Osteoblast (primary cell): ENCODE data around the gene DGKZ. TPM values are rescaled to one million over a fixed set of nuclear protein-coding genes. Genes with fewer than 3 reads are reported as not detected.
A peak's percentile ranks its signal among the peaks of the same experiment; 100 is the strongest.

ENCODE experiments used
- DNase-seq: peaks from one replicate; pipeline ENCODE4 v3.0.0; 2011; ENCODE audit warnings: low spot score, mixed read lengths; ENCODE audit not compliant: insufficient read length; ENCODE audit errors: missing footprints
- H2AFZ ChIP-seq: 2 replicates; pipeline ENCODE4 v1.6.0; 2011; ENCODE audit warnings: mild to moderate bottlenecking, low read length
- H3K27ac ChIP-seq: 2 replicates; pipeline ENCODE4 v1.5.1; 2011; ENCODE audit warnings: mild to moderate bottlenecking, low read depth, low read length, moderate library complexity
- H3K27me3 ChIP-seq: 2 replicates; pipeline ENCODE4 v1.6.0; 2012; ENCODE audit warnings: mild to moderate bottlenecking, control low read depth, inconsistent platforms, low read length, moderate library complexity; ENCODE audit not compliant: insufficient read depth
- H3K36me3 ChIP-seq: 2 replicates; pipeline ENCODE4 v1.5.1; 2011; ENCODE audit warnings: mild to moderate bottlenecking, low read length, control low read depth, moderate library complexity; ENCODE audit not compliant: insufficient read depth
- H3K4me1 ChIP-seq: 2 replicates; pipeline ENCODE4 v1.5.1; 2011; ENCODE audit warnings: mild to moderate bottlenecking, low read length, control low read depth, moderate library complexity; ENCODE audit not compliant: insufficient read depth
- H3K4me2 ChIP-seq: 2 replicates; pipeline ENCODE4 v1.6.0; 2011; ENCODE audit warnings: mild to moderate bottlenecking, low read length; ENCODE audit not compliant: insufficient read depth
- H3K4me3 ChIP-seq: fragments of 200-600 bp; sonication (generic); 3 replicates; pipeline ENCODE4 v1.5.1; 2012; ENCODE audit warnings: mild to moderate bottlenecking, low read length, inconsistent platforms; ENCODE audit not compliant: insufficient read depth
- H3K79me2 ChIP-seq: 2 replicates; pipeline ENCODE4 v1.6.0; 2012; ENCODE audit warnings: mild to moderate bottlenecking, low read length, control low read depth, inconsistent platforms; ENCODE audit not compliant: insufficient read depth
- H3K9me3 ChIP-seq: 2 replicates; pipeline ENCODE4 v1.5.1; 2011; ENCODE audit warnings: low read depth, low read length, control low read depth
- H4K20me1 ChIP-seq: 2 replicates; pipeline ENCODE4 v1.6.0; 2012; ENCODE audit warnings: mild to moderate bottlenecking, low read length, control low read depth; ENCODE audit not compliant: insufficient read depth
- total RNA-seq: library from RNA; depleted of rRNA; stranded (reverse); fragments of >200 nt; gene quantifications from 2 replicates; pipeline ENCODE4 v1.2.3, GENCODE V29; 2012
- TF ChIP-seq, protein P1 (sequence below): IDR thresholded peaks from 2 replicates; pipeline ENCODE4 v1.5.1; 2011; ENCODE audit warnings: mild to moderate bottlenecking, low read depth, low read length, moderate library complexity; ENCODE audit errors: extremely low read depth

Gene DGKZ
- total RNA-seq, 1 donor, result 52.5 TPM

DNA sequence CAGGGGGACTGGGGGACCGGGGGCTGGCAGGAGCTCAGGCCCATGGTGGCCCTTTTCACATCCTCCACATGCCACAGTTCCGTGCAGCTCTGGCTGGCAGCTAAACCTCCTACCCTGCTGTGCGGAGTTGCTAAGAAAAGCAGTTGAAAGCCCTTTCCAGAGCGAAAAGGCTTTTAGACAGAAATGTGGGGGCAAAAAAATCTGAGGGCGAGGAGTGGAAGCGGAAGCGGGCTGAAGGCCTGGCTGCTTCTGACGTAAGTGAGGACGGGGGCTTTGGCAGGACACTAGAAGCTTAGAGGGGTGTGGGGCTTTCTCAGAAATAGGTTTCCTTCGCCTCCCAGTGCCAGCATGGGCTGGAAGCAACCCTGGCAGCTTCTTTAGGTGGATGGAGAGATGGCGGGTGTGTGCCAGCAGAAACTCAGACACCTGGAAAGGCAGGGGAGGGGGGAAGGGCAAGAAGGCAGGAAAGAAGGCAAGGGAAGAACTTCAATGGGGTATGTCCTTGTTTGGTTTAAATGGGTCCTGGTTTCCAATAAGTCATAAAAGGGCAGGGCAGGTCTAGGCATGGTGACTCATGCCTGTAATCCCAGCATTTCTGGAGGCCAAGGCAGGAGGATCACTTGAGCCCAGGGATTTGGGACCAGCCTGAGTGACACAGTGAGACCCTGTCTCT is 11.2 kb upstream of the DGKZ start:
- peaks cover 41% of the 10 kb centered on the region for H3K27me3 ChIP-seq
- H3K9me3 ChIP-seq, result no peaks in the 10 kb centered on the region
- no peaks in the 10 kb centered on the region for H3K79me2 ChIP-seq
- H4K20me1 ChIP-seq, result no peaks in the 10 kb centered on the region
- no peak overlapping the region for H2AFZ ChIP-seq
- H3K4me3 ChIP-seq, result no peak overlapping the region
- peaks cover 2% of the 10 kb centered on the region for H3K4me1 ChIP-seq
- no peak overlapping the region for H3K4me2 ChIP-seq
- no peak overlapping the region for H3K27ac ChIP-seq
- DNase-seq, result peak; percentile 66
- TF ChIP-seq, protein P1, sequence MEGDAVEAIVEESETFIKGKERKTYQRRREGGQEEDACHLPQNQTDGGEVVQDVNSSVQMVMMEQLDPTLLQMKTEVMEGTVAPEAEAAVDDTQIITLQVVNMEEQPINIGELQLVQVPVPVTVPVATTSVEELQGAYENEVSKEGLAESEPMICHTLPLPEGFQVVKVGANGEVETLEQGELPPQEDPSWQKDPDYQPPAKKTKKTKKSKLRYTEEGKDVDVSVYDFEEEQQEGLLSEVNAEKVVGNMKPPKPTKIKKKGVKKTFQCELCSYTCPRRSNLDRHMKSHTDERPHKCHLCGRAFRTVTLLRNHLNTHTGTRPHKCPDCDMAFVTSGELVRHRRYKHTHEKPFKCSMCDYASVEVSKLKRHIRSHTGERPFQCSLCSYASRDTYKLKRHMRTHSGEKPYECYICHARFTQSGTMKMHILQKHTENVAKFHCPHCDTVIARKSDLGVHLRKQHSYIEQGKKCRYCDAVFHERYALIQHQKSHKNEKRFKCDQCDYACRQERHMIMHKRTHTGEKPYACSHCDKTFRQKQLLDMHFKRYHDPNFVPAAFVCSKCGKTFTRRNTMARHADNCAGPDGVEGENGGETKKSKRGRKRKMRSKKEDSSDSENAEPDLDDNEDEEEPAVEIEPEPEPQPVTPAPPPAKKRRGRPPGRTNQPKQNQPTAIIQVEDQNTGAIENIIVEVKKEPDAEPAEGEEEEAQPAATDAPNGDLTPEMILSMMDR, result no peak
- H3K36me3 ChIP-seq, result no peaks in the 10 kb centered on the region

DNA sequence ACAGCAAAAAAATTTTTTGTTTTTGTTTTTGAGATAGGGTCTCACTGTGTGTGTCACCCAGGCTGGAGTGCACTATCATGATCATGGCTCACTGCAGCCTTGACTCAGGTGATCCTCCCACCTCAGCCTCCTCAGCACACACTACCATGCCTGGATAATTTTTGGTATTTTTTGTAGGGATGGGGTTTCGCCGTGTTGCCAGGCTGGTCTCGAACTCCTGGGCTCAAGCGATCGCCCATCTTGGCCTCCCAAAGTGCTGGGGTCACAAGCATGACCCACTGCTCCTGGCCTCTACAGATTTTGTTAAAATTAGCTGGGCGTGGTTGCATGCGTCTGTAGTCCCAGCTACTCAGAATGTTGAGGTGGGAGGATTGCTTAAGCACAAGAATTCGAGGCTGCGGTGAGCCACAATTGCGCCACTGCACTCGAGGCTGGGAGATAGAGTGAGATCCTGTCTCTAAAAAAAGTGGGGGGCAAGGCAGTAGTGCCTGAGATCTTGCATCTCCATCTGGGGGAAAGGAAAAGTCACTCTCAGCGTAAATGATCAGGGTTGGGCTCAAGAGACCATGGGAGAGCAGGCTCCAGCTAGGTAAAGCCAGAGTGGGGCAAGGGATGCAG is 10.6 kb upstream of the DGKZ start:
- Histone ChIP-seq H3K79me2 (no peaks in the 10 kb centered on the region), H3K4me2 (no peak overlapping the region), H3K4me3 (no peak overlapping the region), H3K4me1 (peaks cover 2% of the 10 kb centered on the region), H3K27ac (no peak overlapping the region), H3K27me3 (peaks cover 39% of the 10 kb centered on the region), H3K36me3 (no peaks in the 10 kb centered on the region), H3K9me3 (no peaks in the 10 kb centered on the region), H4K20me1 (no peaks in the 10 kb centered on the region), H2AFZ (no peak overlapping the region)
- peak; percentile 57 for DNase-seq
- TF ChIP-seq, protein P1, result no peak

DNA sequence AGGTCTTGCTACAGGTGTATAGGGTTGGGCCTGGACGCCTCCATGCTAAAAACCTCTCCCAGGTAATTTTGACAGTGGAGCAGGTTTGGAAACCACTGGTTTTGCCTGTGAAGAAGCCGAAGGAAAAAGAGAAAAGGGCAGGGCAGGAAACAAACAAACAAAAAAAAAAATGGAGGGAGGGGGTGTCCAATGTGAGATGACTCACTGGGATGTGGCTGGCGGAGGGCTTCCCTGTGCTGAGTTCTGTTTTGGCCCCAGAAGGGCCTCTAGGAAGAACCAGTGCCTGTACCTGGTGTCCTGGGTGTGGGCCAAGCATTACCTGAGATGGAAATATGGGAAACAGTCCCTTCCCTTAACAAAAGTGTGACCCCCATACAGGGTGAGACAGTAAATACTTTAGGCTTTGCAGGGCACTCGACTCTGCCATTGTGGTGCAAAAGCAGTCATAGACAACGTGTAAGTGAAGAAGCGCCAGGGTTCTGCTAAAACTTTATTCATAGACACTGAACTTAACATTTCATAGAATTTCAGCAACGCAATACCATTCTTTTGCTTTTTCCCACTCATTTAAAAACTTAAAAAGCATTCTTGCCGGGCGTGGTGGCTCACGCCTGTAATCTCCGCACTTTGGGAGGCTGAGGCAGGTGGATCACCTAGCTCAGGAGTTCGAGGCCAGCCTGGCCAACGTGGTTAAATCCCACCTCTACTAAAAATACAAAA is 9.5 kb upstream of the DGKZ start:
- Histone ChIP-seq H3K27me3 (peaks cover 34% of the 10 kb centered on the region), H3K4me3 (no peak overlapping the region), H3K79me2 (no peaks in the 10 kb centered on the region), H3K27ac (no peak overlapping the region), H2AFZ (no peak overlapping the region), H3K4me2 (no peak overlapping the region), H3K9me3 (no peaks in the 10 kb centered on the region), H4K20me1 (no peaks in the 10 kb centered on the region), H3K36me3 (no peaks in the 10 kb centered on the region), H3K4me1 (peaks cover 2% of the 10 kb centered on the region)
- peak; percentile 56 for DNase-seq
- TF ChIP-seq, protein P1, result no peak

DNA sequence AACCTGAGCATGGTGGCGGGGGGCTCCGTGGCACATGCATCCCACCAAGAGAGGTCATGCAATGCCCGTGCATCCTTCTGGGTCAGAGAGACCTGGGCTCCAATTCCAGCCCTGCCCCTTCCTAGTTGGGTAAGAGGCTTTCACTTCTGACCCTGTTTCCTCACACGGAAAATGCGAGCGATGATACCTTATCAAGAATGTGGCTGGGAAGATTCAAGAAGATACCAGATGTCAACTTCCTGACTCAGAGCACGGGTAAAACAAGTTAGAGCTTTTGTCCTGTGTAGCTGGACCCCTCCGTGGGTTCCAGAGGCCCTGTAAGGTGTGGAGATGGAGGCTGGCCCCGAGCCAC is 8.7 kb upstream of the DGKZ start:
- Histone ChIP-seq H3K27me3 (peaks cover 33% of the 10 kb centered on the region), H3K4me2 (peak overlapping the region; percentile 14), H3K79me2 (no peaks in the 10 kb centered on the region), H4K20me1 (no peaks in the 10 kb centered on the region), H3K4me1 (peaks cover 2% of the 10 kb centered on the region), H2AFZ (peak overlapping the region; percentile 36), H3K4me3 (no peak overlapping the region), H3K27ac (no peak overlapping the region), H3K9me3 (no peaks in the 10 kb centered on the region), H3K36me3 (no peaks in the 10 kb centered on the region)
- TF ChIP-seq, protein P1, result no peak
- DNase-seq, result peak; percentile 61
